IMR-90 (cell line): ENCODE data around the gene NINJ2. TPM values are rescaled to one million over a fixed set of nuclear protein-coding genes. Genes with fewer than 3 reads are reported as not detected.

ENCODE experiments used
- ATAC-seq: fragments of 200-7000 bp; cut with Tn5 transposase; 2 replicates; pipeline ENCODE4 v1.9.1; 2020; ENCODE audit warnings: low read depth, mild to moderate bottlenecking, moderate library complexity
- BruUV-seq: library from RNA; stranded (reverse); fragments of 400-500 nt; replicated peaks from 2 replicates; lab custom pipeline; 2021; lab: Mats Ljungman, UMichigan
- CTCF ChIA-PET: fragments of 300-600 bp; formaldehyde crosslinking; extraction: SDS; loops from one replicate; lab custom pipeline; 2021; ENCODE audit warnings: antibody characterized with exemption; lab: Yijun Ruan, JAX
- POLR2A ChIA-PET: fragments of 300-600 bp; sonication (Branson Sonifier 250); formaldehyde crosslinking; loops from one replicate; lab custom pipeline; 2022; ENCODE audit warnings: antibody characterized with exemption; ENCODE audit not compliant: unreplicated experiment; lab: Charles Lee
- DNase-seq: peaks from one replicate; pipeline ENCODE4 v3.0.0; 2013
- H2AFZ ChIP-seq: replicated peaks from 2 replicates; pipeline ENCODE3; 2013; ENCODE audit warnings: low read length, mild to moderate bottlenecking; ENCODE audit not compliant: poor library complexity
- H2AK5ac ChIP-seq: 2 replicates; pipeline ENCODE4 v1.6.1; 2013; ENCODE audit warnings: low read depth, low read length, inconsistent platforms
- H2AK9ac ChIP-seq: replicated peaks from 2 replicates; pipeline ENCODE3; 2013; ENCODE audit warnings: mild to moderate bottlenecking, low read depth, low read length, moderate library complexity; ENCODE audit not compliant: poor library complexity
- H2BK120ac ChIP-seq: 2 replicates; pipeline ENCODE4 v1.6.1; 2013; ENCODE audit warnings: low read depth, low read length, inconsistent platforms
- H2BK15ac ChIP-seq: 3 replicates; pipeline ENCODE4 v1.6.1; 2013; ENCODE audit warnings: low read depth, low read length, inconsistent platforms
- H2BK20ac ChIP-seq: 2 replicates; pipeline ENCODE4 v1.6.1; 2013; ENCODE audit warnings: low read depth, mild to moderate bottlenecking, inconsistent platforms, low read length, moderate library complexity
- H2BK5ac ChIP-seq: 2 replicates; pipeline ENCODE4 v1.6.1; 2013; ENCODE audit warnings: mild to moderate bottlenecking, low read depth, low read length, inconsistent platforms; ENCODE audit not compliant: poor library complexity, severe bottlenecking
- H3K14ac ChIP-seq: replicated peaks from 2 replicates; pipeline ENCODE4 v1.6.1; 2013; ENCODE audit warnings: low read depth, low read length, inconsistent platforms
- H3K18ac ChIP-seq: 2 replicates; pipeline ENCODE4 v1.6.1; 2013; ENCODE audit warnings: low read depth, low read length, control low read depth
- H3K23ac ChIP-seq: 2 replicates; pipeline ENCODE4 v1.6.1; 2013; ENCODE audit warnings: low read depth, low read length, inconsistent platforms
- H3K27ac ChIP-seq: 2 replicates; pipeline ENCODE4 v1.5.1; 2013; ENCODE audit warnings: mild to moderate bottlenecking, control low read depth, low read length; ENCODE audit not compliant: insufficient read depth
- H3K27me3 ChIP-seq: 2 replicates; pipeline ENCODE4 v1.6.1; 2013; ENCODE audit warnings: low read length; ENCODE audit not compliant: control insufficient read depth, insufficient read depth
- H3K36me3 ChIP-seq: 2 replicates; pipeline ENCODE4 v1.6.1; 2013; ENCODE audit warnings: low read length, mixed read lengths; ENCODE audit not compliant: control insufficient read depth, insufficient read depth
- H3K4ac ChIP-seq: 2 replicates; pipeline ENCODE4 v1.6.1; 2013; ENCODE audit warnings: low read depth, low read length, inconsistent platforms
- H3K4me1 ChIP-seq: 2 replicates; pipeline ENCODE4 v1.6.1; 2013; ENCODE audit warnings: low read length, mixed read lengths; ENCODE audit not compliant: control insufficient read depth, insufficient read depth
- H3K4me2 ChIP-seq: 2 replicates; pipeline ENCODE4 v1.6.1; 2013; ENCODE audit warnings: low read depth, mild to moderate bottlenecking, control low read depth, low read length, moderate library complexity
- H3K4me3 ChIP-seq: 2 replicates; pipeline ENCODE4 v1.5.1; 2013; ENCODE audit warnings: low read depth, mild to moderate bottlenecking, control low read depth, low read length, moderate library complexity; ENCODE audit not compliant: insufficient read depth
- H3K56ac ChIP-seq: 2 replicates; pipeline ENCODE4 v1.6.1; 2013; ENCODE audit warnings: low read length, inconsistent platforms; ENCODE audit not compliant: insufficient read depth; ENCODE audit errors: extremely low read depth
- H3K79me1 ChIP-seq, 2 experiments: 2 replicates each; pipeline ENCODE4 v1.6.1; 2013; ENCODE audit warnings: low read length in 2 of 2, inconsistent platforms in 1 of 2, low read depth in 1 of 2
- H3K9ac ChIP-seq: 2 replicates; pipeline ENCODE4 v1.6.1; 2013; ENCODE audit warnings: low read depth, low read length, control low read depth
- H3K9me1 ChIP-seq: 2 replicates; pipeline ENCODE4 v1.6.1; 2013; ENCODE audit warnings: low read length, inconsistent platforms; ENCODE audit not compliant: insufficient read depth
- H3K9me3 ChIP-seq: 2 replicates; pipeline ENCODE4 v1.6.1; 2013; ENCODE audit warnings: low read length; ENCODE audit not compliant: control insufficient read depth, insufficient read depth
- H4K20me1 ChIP-seq: 2 replicates; pipeline ENCODE4 v1.6.1; 2013; ENCODE audit warnings: low read length, inconsistent platforms; ENCODE audit not compliant: insufficient read depth
- H4K5ac ChIP-seq: 2 replicates; pipeline ENCODE4 v1.6.1; 2013; ENCODE audit warnings: mild to moderate bottlenecking, low read depth, low read length, control low read depth
- H4K8ac ChIP-seq, 2 experiments: 2 replicates each; pipeline ENCODE4 v1.6.1; 2013; ENCODE audit warnings: low read depth in 2 of 2, low read length in 2 of 2, control low read depth in 1 of 2, inconsistent platforms in 1 of 2
- H4K91ac ChIP-seq: 2 replicates; pipeline ENCODE4 v1.6.1; 2013; ENCODE audit warnings: low read depth, low read length, inconsistent platforms; ENCODE audit not compliant: insufficient read depth
- ELK1 ChIP-seq: fragments of 150-350 bp; IDR thresholded peaks from 2 replicates; pipeline ENCODE4 v1.6.1; 2016; ENCODE audit warnings: low read depth, mild to moderate bottlenecking, low read length, moderate library complexity, borderline replicate concordance
- MAFK ChIP-seq: IDR thresholded peaks from 2 replicates; pipeline ENCODE4 v1.6.1; 2012; ENCODE audit warnings: low read depth, low read length, improper control_type of control experiment
- NFE2L2 ChIP-seq: fragments of 150-350 bp; IDR thresholded peaks from 2 replicates; pipeline ENCODE4 v1.6.1; 2016; ENCODE audit warnings: low read depth, mild to moderate bottlenecking, low read length
- POLR2A ChIP-seq: IDR thresholded peaks from 2 replicates; pipeline ENCODE4 v1.6.1; 2012; ENCODE audit warnings: mild to moderate bottlenecking, low read depth, low read length
- RFX5 ChIP-seq: IDR thresholded peaks from 2 replicates; pipeline ENCODE4 v1.8.0; 2012; ENCODE audit warnings: low read depth, mild to moderate bottlenecking, low read length, moderate library complexity
- SMC3 ChIP-seq: fragments of 150-350 bp; IDR thresholded peaks from 2 replicates; pipeline ENCODE4 v1.6.1; 2016; ENCODE audit warnings: low read depth, mild to moderate bottlenecking, antibody characterized with exemption, low read length, moderate library complexity
- WGBS, 2 experiments: methylation state at CpG; one replicate each; pipeline versions ENCODE4 v1.1.5 to v1.1.7; 2013; ENCODE audit warnings: missing lambda C conversion rate in 2 of 2; ENCODE audit not compliant: insufficient read length in 1 of 2; ENCODE audit errors: extremely low coverage in 2 of 2; 5-methylcytosine and 5-hydroxymethylcytosine counted together
- dilution Hi-C: fragments of 300-500 bp; cut with HindIII; formaldehyde crosslinking; loops from one replicate; pipeline ENCODE4 v1.14.3; 2018; ENCODE audit warnings: low sequenced_read_pairs; ENCODE audit not compliant: unreplicated experiment
- in situ Hi-C: fragments of 300-500 bp; cut with MboI; formaldehyde crosslinking; loops from 3 replicates; pipeline ENCODE4 v1.14.3; 2019; ENCODE audit warnings: low sequenced_read_pairs, inconsistent platforms, mixed read lengths
- intact Hi-C: fragments of 100-400 bp; cut with micrococcal nuclease; formaldehyde crosslinking; loops from 2 replicates; pipeline ENCODE4 v1.10.0; 2022
- polyA plus RNA-seq, 3 experiments: library from polyadenylated mRNA; depleted of rRNA; stranded (reverse); fragments of >200 nt; gene quantifications; 2 replicates each; pipeline ENCODE4 v1.2.3, GENCODE V29; 2012; ENCODE audit warnings: low replicate concordance in 1 of 3
- total RNA-seq: library from RNA; depleted of rRNA; stranded (reverse); fragments of >200 nt; gene quantifications from 2 replicates; pipeline ENCODE4 v1.2.3, GENCODE V29; 2012

Gene NINJ2
- total and polyA plus RNA-seq, 2 of the 4 experiments (the other 2 are of a cell fraction), result not detected

GRCh38 chr12:583251-583869 is 79.9 kb downstream of the NINJ2 start:
- H2AK9ac ChIP-seq, result no peak overlapping the region
- H2AFZ ChIP-seq, result no peak overlapping the region
- WGBS, 2 experiments, result 75% methylated on average over 6 of the region's 13 CpGs; no CpG with 5 or more reads in 1 of the 2 experiments
- peaks cover under 1% of the 10 kb centered on the region; the same call in 1 of the 2 replicates for H3K9me3 ChIP-seq
- no peak overlapping the region for H3K9ac ChIP-seq
- H3K18ac ChIP-seq, result no peak overlapping the region
- intact Hi-C loops (no loop called here), in situ Hi-C loops (no loop called here), dilution Hi-C loops (no loop called here)
- H3K14ac ChIP-seq, result no peak overlapping the region
- no peak overlapping the region for H3K4me3 ChIP-seq
- no peak overlapping the region for H3K27ac ChIP-seq
- no peak overlapping the region for H2BK20ac ChIP-seq
- H3K4ac ChIP-seq, result no peak overlapping the region
- no peak overlapping the region for H4K91ac ChIP-seq
- no peak for TF ChIP-seq RFX5
- TF ChIP-seq POLR2A, result no peak
- TF ChIP-seq MAFK, result no peak
- TF ChIP-seq SMC3, result no peak
- TF ChIP-seq NFE2L2, result no peak
- no peak for TF ChIP-seq ELK1
- H4K5ac ChIP-seq, result no peak overlapping the region
- no peak overlapping the region for H4K8ac ChIP-seq
- H3K27me3 ChIP-seq, result peaks cover 25% of the 10 kb centered on the region
- 0 out of 2 replicates have a peak, but pooled peaks cover 3% of the 10 kb centered on the region for H3K9me1 ChIP-seq
- ATAC-seq, result no peak
- DNase-seq, result no peak
- CTCF ChIA-PET, result no interaction called here
- no peak overlapping the region for H3K23ac ChIP-seq
- POLR2A ChIA-PET, result no interaction called here
- no peak overlapping the region for H2BK15ac ChIP-seq
- H2AK5ac ChIP-seq, result no peak overlapping the region
- no peak overlapping the region for H2BK5ac ChIP-seq
- no peaks in the 10 kb centered on the region for H3K36me3 ChIP-seq
- no peaks in the 10 kb centered on the region for H3K4me1 ChIP-seq
- H3K4me2 ChIP-seq, result no peak overlapping the region
- H4K20me1 ChIP-seq, result no peaks in the 10 kb centered on the region
- no peak overlapping the region for H3K56ac ChIP-seq
- no TSS peak for BruUV-seq
- H3K79me1 ChIP-seq, result no peaks in the 10 kb centered on the region
- no peak overlapping the region for H2BK120ac ChIP-seq
